HepG2 (cell line): ENCODE measurements around the gene EEF1A1. TPM values are rescaled to one million over a fixed set of nuclear protein-coding genes. Genes with fewer than 3 reads are reported as not detected.

Experiments used
- ATAC-seq: fragments of 200-7000 bp; cut with Tn5 transposase; 3 replicates; pipeline ENCODE4 v1.9.1; 2020; ENCODE audit warnings: mild to moderate bottlenecking, moderate library complexity
- BruUV-seq: library from RNA; stranded (reverse); fragments of 400-500 nt; replicated peaks from 2 replicates; lab custom pipeline; 2021; lab: Mats Ljungman, UMichigan
- CTCF ChIA-PET: fragments of 300-600 bp; formaldehyde crosslinking; extraction: SDS; loops from one replicate; lab custom pipeline; 2021; ENCODE audit warnings: low total read pairs, inconsistent platforms, low intra/inter-chr PET ratio; lab: Yijun Ruan, JAX
- POLR2A ChIA-PET: fragments of 350-600 bp; sonication (Branson Sonifier 250); formaldehyde crosslinking; loops from one replicate; lab custom pipeline; 2020; ENCODE audit warnings: antibody characterized with exemption, inconsistent platforms; lab: Yijun Ruan, JAX
- DNase-seq: peaks from one replicate; pipeline ENCODE4 v3.0.0-alpha.2; 2015; ENCODE audit warnings: low spot score
- FAIRE-seq: peaks from 3 replicates; lab custom pipeline; 2011; peaks lifted over from hg19 to GRCh38; lab: Jason Lieb, UNC
- H2AFZ ChIP-seq: one replicate; pipeline ENCODE4 v1.6.1; 2011; ENCODE audit warnings: low read length, inconsistent platforms
- H3K27ac ChIP-seq: fragments of 300-600 bp; 3 replicates; pipeline ENCODE4 v1.8.0; 2011; ENCODE audit warnings: mixed run types, mild to moderate bottlenecking, mixed read lengths, low read length, inconsistent platforms; ENCODE audit not compliant: insufficient read depth; ENCODE audit errors: extremely low read length
- H3K27me3 ChIP-seq, 2 experiments: fragments of 200-600 bp in 1 of 2; 2 replicates in 1 of 2; 3 replicates in 1 of 2; pipeline versions ENCODE4 v1.6.0 to v1.8.0; 2011; ENCODE audit warnings: low read length in 2 of 2, mild to moderate bottlenecking in 2 of 2, moderate library complexity in 2 of 2, inconsistent platforms in 1 of 2; ENCODE audit not compliant: insufficient read depth in 2 of 2, control insufficient read depth in 1 of 2
- H3K36me3 ChIP-seq, 2 experiments: fragments of 200-600 bp in 1 of 2; replicated peaks in 1 of 2; 2 replicates in 1 of 2; 3 replicates in 1 of 2; pipeline versions ENCODE4 v1.5.1 to v1.8.0; 2011; ENCODE audit warnings: low read length in 2 of 2, inconsistent platforms in 1 of 2; ENCODE audit not compliant: insufficient read depth in 2 of 2, control insufficient read depth in 1 of 2
- H3K4me1 ChIP-seq: 2 replicates; pipeline ENCODE4 v1.5.1; 2012; ENCODE audit warnings: low read length, inconsistent platforms; ENCODE audit not compliant: insufficient read depth
- H3K4me2 ChIP-seq: 2 replicates; pipeline ENCODE4 v1.6.0; 2011; ENCODE audit warnings: low read depth, low read length, inconsistent platforms
- H3K4me3 ChIP-seq, 3 experiments: fragments of 200-600 bp in 1 of 3; sonication (generic), shearing (Covaris generic) in 1 of 3; replicated peaks in 1 of 3; 2 replicates each; pipeline ENCODE4 v1.5.1; 2011 to 2016; ENCODE audit warnings: low read length in 3 of 3, inconsistent platforms in 2 of 3, low read depth in 2 of 3, mild to moderate bottlenecking in 2 of 3, control low read depth in 1 of 3, mixed read lengths in 1 of 3; ENCODE audit not compliant: insufficient read depth in 1 of 3
- H3K79me2 ChIP-seq: one replicate; pipeline ENCODE4 v1.6.1; 2011; ENCODE audit warnings: low read length, inconsistent platforms; ENCODE audit not compliant: insufficient read depth
- H3K9ac ChIP-seq: 2 replicates; pipeline ENCODE4 v1.6.0; 2011; ENCODE audit warnings: mild to moderate bottlenecking, low read depth, low read length, inconsistent platforms; ENCODE audit not compliant: insufficient read depth
- H3K9me3 ChIP-seq: 2 replicates; pipeline ENCODE4 v1.5.1; 2012; ENCODE audit warnings: mild to moderate bottlenecking, low read length
- H4K20me1 ChIP-seq: 2 replicates; pipeline ENCODE4 v1.6.0; 2011; ENCODE audit warnings: inconsistent platforms, mild to moderate bottlenecking, low read length, moderate library complexity; ENCODE audit not compliant: insufficient read depth
- DMAP1 ChIP-seq: IDR thresholded peaks from 2 replicates; pipeline ENCODE4 v1.6.1; 2016
- HCFC1 ChIP-seq: fragments of 150-350 bp; IDR thresholded peaks from 2 replicates; pipeline ENCODE4 v1.6.1; 2014; ENCODE audit warnings: low read depth, low read length
- MYNN ChIP-seq: sonication (generic); formaldehyde crosslinking; IDR thresholded peaks from 2 replicates; pipeline ENCODE4 v1.4.0; 2020; ENCODE audit warnings: mild to moderate bottlenecking, low read depth, missing genetic modification reagents
- PAF1 ChIP-seq: IDR thresholded peaks from 2 replicates; pipeline ENCODE4 v1.6.1; 2016; ENCODE audit warnings: missing genetic modification reagents, missing compliant biosample characterization
- RBM39 ChIP-seq: fragments of 200-400 bp; formaldehyde crosslinking; IDR thresholded peaks from one replicate; pipeline ENCODE4 v1.6.1; 2018; ENCODE audit warnings: antibody characterized with exemption, mild to moderate bottlenecking, low read depth, low read length; ENCODE audit not compliant: poor library complexity, severe bottlenecking
- SOX6 ChIP-seq, 2 experiments: fragments of 450-650 bp in 1 of 2; sonication (generic) in 1 of 2; formaldehyde crosslinking in 1 of 2; IDR thresholded peaks; 2 replicates each; pipeline versions ENCODE4 v1.4.0 to v1.6.1; 2017 to 2020; ENCODE audit warnings: antibody characterized with exemption in 1 of 2, mild to moderate bottlenecking in 1 of 2, missing genetic modification reagents in 1 of 2
- TBP ChIP-seq: sonication (generic); formaldehyde crosslinking; IDR thresholded peaks from 2 replicates; pipeline ENCODE4 v1.5.0; 2020; ENCODE audit warnings: missing genetic modification reagents
- TFE3 ChIP-seq: IDR thresholded peaks from 2 replicates; pipeline ENCODE4 v1.6.1; 2016
- TGIF2 ChIP-seq: IDR thresholded peaks from 2 replicates; pipeline ENCODE4 v1.6.1; 2016; ENCODE audit warnings: control low read depth, missing compliant biosample characterization
- ZFAT ChIP-seq: sonication (generic); formaldehyde crosslinking; conservative IDR thresholded peaks from 2 replicates; pipeline ENCODE4 v1.8.1; 2023; ENCODE audit warnings: missing genetic modification reagents, inconsistent platforms
- ZFP37 ChIP-seq: sonication (generic); formaldehyde crosslinking; IDR thresholded peaks from 2 replicates; pipeline ENCODE4 v1.4.0; 2020; ENCODE audit warnings: missing genetic modification reagents, borderline replicate concordance
- ZNF124 ChIP-seq: sonication (generic); formaldehyde crosslinking; IDR thresholded peaks from 2 replicates; pipeline ENCODE4 v1.4.0; 2020; ENCODE audit warnings: missing genetic modification reagents
- ZNF740 ChIP-seq: sonication (generic); formaldehyde crosslinking; IDR thresholded peaks from 2 replicates; pipeline ENCODE4 v1.4.0; 2020; ENCODE audit warnings: missing genetic modification reagents
- ZNF878 ChIP-seq: sonication (generic); formaldehyde crosslinking; IDR thresholded peaks from 2 replicates; pipeline ENCODE4 v1.8.1; 2023; ENCODE audit warnings: mild to moderate bottlenecking, missing genetic modification reagents, moderate library complexity
- WGBS: methylation state at CpG from one replicate; pipeline ENCODE4 v1.1.6; 2017; ENCODE audit warnings: low lambda C conversion rate; 5-methylcytosine and 5-hydroxymethylcytosine counted together
- in situ Hi-C: cut with HindIII; loops from 2 replicates; pipeline ENCODE4 v1.10.0; 2017; ENCODE audit warnings: low pct_unique_long_range_greater_than_20kb; ENCODE audit not compliant: extremely low pct_ligation_motif_present
- intact Hi-C: fragments of 100-400 bp; cut with micrococcal nuclease; formaldehyde crosslinking; loops from one replicate; pipeline ENCODE4 v1.10.0; 2022; ENCODE audit not compliant: unreplicated experiment
- polyA plus RNA-seq, 8 experiments: library from polyadenylated mRNA; depleted of rRNA in 3 of 8; stranded (reverse) in 7 of 8; unstranded in 1 of 8; fragments of >200 nt; fragmentation: Illumina TruSeq in 4 of 8; extraction: Trizol in 4 of 8; gene quantifications; 2 replicates each; pipeline versions ENCODE4 v1.2.1 to v1.2.3, GENCODE V29; 2011 to 2016; ENCODE audit warnings: low read depth in 4 of 8, missing spikeins in 1 of 8, mixed read lengths in 1 of 8; ENCODE audit not compliant: insufficient read depth in 1 of 8
- total RNA-seq, 5 experiments: library from RNA; depleted of rRNA; stranded (reverse); fragments of >200 nt; fragmentation: Illumina TruSeq; extraction: Trizol; gene quantifications; 2 replicates each; pipeline ENCODE4 v1.2.3, GENCODE V29; 2016; ENCODE audit warnings: low read depth in 1 of 5
- TF ChIP-seq, protein P1 (sequence below): sonication (generic); formaldehyde crosslinking; IDR thresholded peaks from 2 replicates; pipeline ENCODE4 v1.4.0; 2020; ENCODE audit warnings: missing genetic modification reagents
- TF ChIP-seq, protein P2 (sequence below): sonication (generic); formaldehyde crosslinking; IDR thresholded peaks from 2 replicates; pipeline ENCODE4 v1.5.0; 2020; ENCODE audit warnings: missing genetic modification reagents, mild to moderate bottlenecking, borderline replicate concordance
- TF ChIP-seq, protein P3 (sequence below): sonication (generic); formaldehyde crosslinking; IDR thresholded peaks from 2 replicates; pipeline ENCODE4; 2020; ENCODE audit warnings: missing genetic modification reagents, mild to moderate bottlenecking, borderline replicate concordance

The EEF1A1 gene
- total and polyA plus RNA-seq, 2 of the 13 experiments (the other 11 are each of a cell fraction or from before 2014, with no cell fraction given) = 13,726 to 17,172 TPM

GRCh38 chr6:73537677-73538076 is 16.8 kb upstream of the EEF1A1 start:
- Histone ChIP-seq H3K36me3 (no peaks in the 10 kb centered on the region), H3K79me2 (no peaks in the 10 kb centered on the region), H2AFZ (no peak overlapping the region), H3K4me2 (no peak overlapping the region), H3K27me3 (no peaks in the 10 kb centered on the region), H4K20me1 (no peaks in the 10 kb centered on the region), H3K27ac (no peak overlapping the region), H3K4me3 (no peak overlapping the region), H3K4me1 (peaks cover 20% of the 10 kb centered on the region), H3K9ac (no peak overlapping the region), H3K9me3 (no peaks in the 10 kb centered on the region)
- BruUV-seq = no TSS peak
- WGBS = 42% methylated on average over 3 of the region's 3 CpGs
- in situ Hi-C loops (no loop called here), intact Hi-C loops (no loop called here)
- ATAC-seq (no peak), FAIRE-seq (no peak), DNase-seq (no peak)
- ChIA-PET CTCF (no interaction called here), POLR2A (no interaction called here)
- TF ChIP-seq ZFAT (CRISPR knock-in tag) (no peak), ZNF878 (CRISPR knock-in tag) (no peak), ZNF740 (CRISPR knock-in tag) (no peak), TFE3 (CRISPR knock-in tag) (no peak), PAF1 (no peak), ZFP37 (no peak), SOX6 (IDR thresholded peaks at IDR 0.05) (no peak), SOX6 (CRISPR knock-in tag; IDR thresholded peaks at IDR 0.05) (no peak), ZNF124 (CRISPR knock-in tag) (no peak), RBM39 (no peak), TBP (CRISPR knock-in tag) (no peak), DMAP1 (CRISPR knock-in tag) (no peak), MYNN (CRISPR knock-in tag) (no peak), HCFC1 (no peak), TGIF2 (no peak)
- TF ChIP-seq, protein P1, sequence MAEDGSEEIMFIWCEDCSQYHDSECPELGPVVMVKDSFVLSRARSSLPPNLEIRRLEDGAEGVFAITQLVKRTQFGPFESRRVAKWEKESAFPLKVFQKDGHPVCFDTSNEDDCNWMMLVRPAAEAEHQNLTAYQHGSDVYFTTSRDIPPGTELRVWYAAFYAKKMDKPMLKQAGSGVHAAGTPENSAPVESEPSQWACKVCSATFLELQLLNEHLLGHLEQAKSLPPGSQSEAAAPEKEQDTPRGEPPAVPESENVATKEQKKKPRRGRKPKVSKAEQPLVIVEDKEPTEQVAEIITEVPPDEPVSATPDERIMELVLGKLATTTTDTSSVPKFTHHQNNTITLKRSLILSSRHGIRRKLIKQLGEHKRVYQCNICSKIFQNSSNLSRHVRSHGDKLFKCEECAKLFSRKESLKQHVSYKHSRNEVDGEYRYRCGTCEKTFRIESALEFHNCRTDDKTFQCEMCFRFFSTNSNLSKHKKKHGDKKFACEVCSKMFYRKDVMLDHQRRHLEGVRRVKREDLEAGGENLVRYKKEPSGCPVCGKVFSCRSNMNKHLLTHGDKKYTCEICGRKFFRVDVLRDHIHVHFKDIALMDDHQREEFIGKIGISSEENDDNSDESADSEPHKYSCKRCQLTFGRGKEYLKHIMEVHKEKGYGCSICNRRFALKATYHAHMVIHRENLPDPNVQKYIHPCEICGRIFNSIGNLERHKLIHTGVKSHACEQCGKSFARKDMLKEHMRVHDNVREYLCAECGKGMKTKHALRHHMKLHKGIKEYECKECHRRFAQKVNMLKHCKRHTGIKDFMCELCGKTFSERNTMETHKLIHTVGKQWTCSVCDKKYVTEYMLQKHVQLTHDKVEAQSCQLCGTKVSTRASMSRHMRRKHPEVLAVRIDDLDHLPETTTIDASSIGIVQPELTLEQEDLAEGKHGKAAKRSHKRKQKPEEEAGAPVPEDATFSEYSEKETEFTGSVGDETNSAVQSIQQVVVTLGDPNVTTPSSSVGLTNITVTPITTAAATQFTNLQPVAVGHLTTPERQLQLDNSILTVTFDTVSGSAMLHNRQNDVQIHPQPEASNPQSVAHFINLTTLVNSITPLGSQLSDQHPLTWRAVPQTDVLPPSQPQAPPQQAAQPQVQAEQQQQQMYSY (CRISPR knock-in tag) = no peak
- TF ChIP-seq, protein P2, sequence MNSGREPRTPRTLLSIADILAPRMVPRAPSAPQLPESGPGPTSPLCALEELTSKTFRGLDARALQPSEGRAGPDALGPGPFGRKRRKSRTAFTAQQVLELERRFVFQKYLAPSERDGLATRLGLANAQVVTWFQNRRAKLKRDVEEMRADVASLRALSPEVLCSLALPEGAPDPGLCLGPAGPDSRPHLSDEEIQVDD (CRISPR knock-in tag) = no peak
- TF ChIP-seq, protein P3, sequence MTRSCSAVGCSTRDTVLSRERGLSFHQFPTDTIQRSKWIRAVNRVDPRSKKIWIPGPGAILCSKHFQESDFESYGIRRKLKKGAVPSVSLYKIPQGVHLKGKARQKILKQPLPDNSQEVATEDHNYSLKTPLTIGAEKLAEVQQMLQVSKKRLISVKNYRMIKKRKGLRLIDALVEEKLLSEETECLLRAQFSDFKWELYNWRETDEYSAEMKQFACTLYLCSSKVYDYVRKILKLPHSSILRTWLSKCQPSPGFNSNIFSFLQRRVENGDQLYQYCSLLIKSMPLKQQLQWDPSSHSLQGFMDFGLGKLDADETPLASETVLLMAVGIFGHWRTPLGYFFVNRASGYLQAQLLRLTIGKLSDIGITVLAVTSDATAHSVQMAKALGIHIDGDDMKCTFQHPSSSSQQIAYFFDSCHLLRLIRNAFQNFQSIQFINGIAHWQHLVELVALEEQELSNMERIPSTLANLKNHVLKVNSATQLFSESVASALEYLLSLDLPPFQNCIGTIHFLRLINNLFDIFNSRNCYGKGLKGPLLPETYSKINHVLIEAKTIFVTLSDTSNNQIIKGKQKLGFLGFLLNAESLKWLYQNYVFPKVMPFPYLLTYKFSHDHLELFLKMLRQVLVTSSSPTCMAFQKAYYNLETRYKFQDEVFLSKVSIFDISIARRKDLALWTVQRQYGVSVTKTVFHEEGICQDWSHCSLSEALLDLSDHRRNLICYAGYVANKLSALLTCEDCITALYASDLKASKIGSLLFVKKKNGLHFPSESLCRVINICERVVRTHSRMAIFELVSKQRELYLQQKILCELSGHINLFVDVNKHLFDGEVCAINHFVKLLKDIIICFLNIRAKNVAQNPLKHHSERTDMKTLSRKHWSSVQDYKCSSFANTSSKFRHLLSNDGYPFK (CRISPR knock-in tag) = no peak
